CD4-positive, alpha-beta T cell (primary cell): ENCODE results near the gene CAMKK2. TPM values are rescaled to one million over a fixed set of nuclear protein-coding genes. Genes with fewer than 3 reads are reported as not detected.

Experiments used
- ATAC-seq: fragments of 200-7000 bp; cut with Tn5 transposase; one replicate; pipeline ENCODE4 v1.10.0; 2022; ENCODE audit warnings: mild to moderate bottlenecking; ENCODE audit not compliant: poor library complexity
- CTCF ChIA-PET: fragments of 350-600 bp; sonication (Branson Sonifier 250); formaldehyde crosslinking; loops from one replicate; lab custom pipeline; 2021; ENCODE audit warnings: antibody characterized with exemption, inconsistent platforms; lab: Charles Lee
- POLR2A ChIA-PET: fragments of 350-600 bp; sonication (Branson Sonifier 250); formaldehyde crosslinking; loops from one replicate; lab custom pipeline; 2021; ENCODE audit warnings: antibody characterized with exemption, inconsistent platforms; lab: Charles Lee
- DNase-seq, 14 experiments: peaks; one replicate each; pipeline ENCODE4 v3.0.0-alpha.2; 2013 to 2020; ENCODE audit warnings: mixed read lengths in 2 of 14
- H3K27ac ChIP-seq, 2 donors: one replicate each; pipeline versions ENCODE4 v1.5.1 to v1.7.0; 2013; ENCODE audit warnings: low read length in 2 of 2, low read depth in 1 of 2, mild to moderate bottlenecking in 1 of 2
- H3K27me3 ChIP-seq, 2 experiments: 1 replicate in 1 of 2; 2 replicates in 1 of 2; pipeline versions ENCODE4 v1.6.1 to v1.7.0; 2013; ENCODE audit warnings: low read length in 2 of 2, control low read depth in 1 of 2, mild to moderate bottlenecking in 1 of 2, moderate library complexity in 1 of 2; ENCODE audit not compliant: insufficient read depth in 2 of 2, control insufficient read depth in 1 of 2
- H3K36me3 ChIP-seq: one replicate; pipeline ENCODE4 v1.6.1; 2013; ENCODE audit warnings: low read length, control low read depth; ENCODE audit not compliant: insufficient read depth
- H3K4me1 ChIP-seq: one replicate; pipeline ENCODE4 v1.6.1; 2013; ENCODE audit warnings: low read length, control low read depth; ENCODE audit not compliant: insufficient read depth
- H3K4me3 ChIP-seq: one replicate; pipeline ENCODE4 v1.5.1; 2013; ENCODE audit warnings: mild to moderate bottlenecking, low read length, moderate library complexity
- H3K9me3 ChIP-seq, 2 experiments: 1 replicate in 1 of 2; 2 replicates in 1 of 2; pipeline versions ENCODE4 v1.6.1 to v1.7.0; 2013; ENCODE audit warnings: low read length in 2 of 2, mild to moderate bottlenecking in 2 of 2, control low read depth in 1 of 2, moderate library complexity in 1 of 2; ENCODE audit not compliant: control insufficient read depth in 1 of 2, insufficient read depth in 1 of 2
- H3K27ac Mint-ChIP-seq: one replicate; pipeline ENCODE4 v1.8.0; 2020; ENCODE audit warnings: mixed read lengths
- H3K27me3 Mint-ChIP-seq: one replicate; pipeline ENCODE4 v1.8.0; 2021; ENCODE audit warnings: mixed read lengths
- H3K36me3 Mint-ChIP-seq: one replicate; pipeline ENCODE4 v1.8.0; 2021; ENCODE audit warnings: low read depth, mixed read lengths
- H3K4me1 Mint-ChIP-seq: one replicate; pipeline ENCODE4 v1.8.0; 2021; ENCODE audit warnings: low read depth, mixed read lengths
- H3K4me3 Mint-ChIP-seq: one replicate; pipeline ENCODE4 v1.8.0; 2020; ENCODE audit warnings: mild to moderate bottlenecking, mixed read lengths
- H3K9me3 Mint-ChIP-seq: one replicate; pipeline ENCODE4 v1.8.0; 2020; ENCODE audit warnings: mixed read lengths
- intact Hi-C, 2 experiments: fragments of 100-400 bp; cut with DNase I in 1 of 2; cut with micrococcal nuclease in 1 of 2; formaldehyde crosslinking; loops; one replicate each; pipeline versions ENCODE4 v1.15.1 to v1.9.0; 2023 to 2025; cut with DNase I, micrococcal nuclease
- total RNA-seq, 174 experiments: library from RNA in 2 of 174; stranded (reverse) in 2 of 174; gene quantifications; one replicate each; pipeline ENCODE4 v1.2.3 and lab custom pipeline; 2021 to 2026
- TF ChIP-seq, protein P1 (sequence below): fragments of 200-600 bp; IDR thresholded peaks from one replicate; pipeline ENCODE4 v1.8.0; 2022; ENCODE audit warnings: antibody characterized with exemption, mild to moderate bottlenecking

CAMKK2 gene
- total RNA-seq, 2 experiments from 2014 or later, result 6.7 to 6.8 TPM

DNA sequence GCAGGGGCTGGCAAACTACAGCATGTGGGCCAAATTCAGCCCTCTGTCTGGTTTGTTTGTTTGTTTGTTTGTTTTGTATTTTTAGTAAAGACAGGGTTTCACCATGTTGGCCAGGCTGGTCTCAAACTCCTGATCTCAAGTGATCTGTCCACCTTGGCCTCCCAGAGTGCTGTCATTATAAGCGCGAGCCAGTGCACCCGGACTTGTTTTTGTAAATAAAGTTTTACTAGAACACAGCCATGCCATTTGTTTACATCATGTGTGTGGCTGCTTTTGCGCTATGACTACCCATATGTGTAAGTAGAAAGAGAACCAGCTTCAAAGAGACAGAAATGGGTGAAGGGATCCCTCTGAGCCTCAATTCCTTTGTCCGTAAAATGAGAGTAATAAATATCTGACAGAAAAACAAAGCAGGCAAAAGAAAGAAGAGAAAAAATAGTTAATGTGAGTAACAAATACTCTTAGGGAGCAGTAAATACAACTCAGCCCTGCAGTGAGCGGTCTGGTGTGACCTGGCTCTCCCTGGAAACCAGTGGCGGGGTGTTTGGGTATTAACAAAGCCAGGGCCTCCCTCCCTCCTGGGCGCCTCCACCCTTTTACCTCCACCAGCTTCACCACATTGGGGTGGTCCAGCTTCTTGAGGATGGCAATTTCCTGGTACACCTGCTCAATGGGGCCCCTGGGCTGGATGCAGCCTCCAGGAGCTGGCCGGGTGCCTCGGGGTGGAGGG, 33.1 kb downstream of the CAMKK2 start:
- no peaks in the 10 kb centered on the region for H3K4me1 ChIP-seq
- CTCF ChIA-PET, result no interaction called here
- Mint-ChIP-seq H3K27ac (no peak overlapping the region), H3K9me3 (no peaks in the 10 kb centered on the region), H3K36me3 (peaks cover 59% of the 10 kb centered on the region), H3K27me3 (no peaks in the 10 kb centered on the region), H3K4me1 (no peaks in the 10 kb centered on the region), H3K4me3 (no peak overlapping the region)
- H3K27ac ChIP-seq, result no peak overlapping the region
- intact Hi-C loops, result no loop called here
- POLR2A ChIA-PET, result no interaction called here
- ATAC-seq (no peak), DNase-seq (no peak)
- H3K4me3 ChIP-seq, result no peak overlapping the region
- no peaks in the 10 kb centered on the region for H3K9me3 ChIP-seq
- H3K27me3 ChIP-seq, result no peaks in the 10 kb centered on the region
- TF ChIP-seq, protein P1, sequence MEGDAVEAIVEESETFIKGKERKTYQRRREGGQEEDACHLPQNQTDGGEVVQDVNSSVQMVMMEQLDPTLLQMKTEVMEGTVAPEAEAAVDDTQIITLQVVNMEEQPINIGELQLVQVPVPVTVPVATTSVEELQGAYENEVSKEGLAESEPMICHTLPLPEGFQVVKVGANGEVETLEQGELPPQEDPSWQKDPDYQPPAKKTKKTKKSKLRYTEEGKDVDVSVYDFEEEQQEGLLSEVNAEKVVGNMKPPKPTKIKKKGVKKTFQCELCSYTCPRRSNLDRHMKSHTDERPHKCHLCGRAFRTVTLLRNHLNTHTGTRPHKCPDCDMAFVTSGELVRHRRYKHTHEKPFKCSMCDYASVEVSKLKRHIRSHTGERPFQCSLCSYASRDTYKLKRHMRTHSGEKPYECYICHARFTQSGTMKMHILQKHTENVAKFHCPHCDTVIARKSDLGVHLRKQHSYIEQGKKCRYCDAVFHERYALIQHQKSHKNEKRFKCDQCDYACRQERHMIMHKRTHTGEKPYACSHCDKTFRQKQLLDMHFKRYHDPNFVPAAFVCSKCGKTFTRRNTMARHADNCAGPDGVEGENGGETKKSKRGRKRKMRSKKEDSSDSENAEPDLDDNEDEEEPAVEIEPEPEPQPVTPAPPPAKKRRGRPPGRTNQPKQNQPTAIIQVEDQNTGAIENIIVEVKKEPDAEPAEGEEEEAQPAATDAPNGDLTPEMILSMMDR, result no peak
- peaks cover 41% of the 10 kb centered on the region for H3K36me3 ChIP-seq

DNA sequence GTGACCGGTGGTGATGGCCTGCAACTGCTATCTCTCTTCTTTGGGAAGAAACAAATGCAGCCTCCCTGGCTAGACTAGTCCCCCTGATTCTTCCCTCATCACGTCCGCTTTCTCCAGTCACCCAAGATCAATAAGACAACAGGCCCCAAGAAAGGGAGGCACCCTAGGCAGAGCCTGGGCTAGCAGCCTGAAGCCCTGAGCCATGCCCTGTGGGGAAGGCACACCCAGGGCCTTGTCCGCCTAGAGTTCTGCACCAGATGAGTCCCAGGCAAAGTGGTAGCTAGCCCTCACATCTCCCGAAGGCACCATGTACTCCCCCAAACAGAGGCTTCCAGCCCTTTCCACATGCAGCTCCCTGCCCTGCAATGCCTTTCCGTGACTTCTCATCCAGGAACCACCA, 35.1 kb downstream of the CAMKK2 start:
- no peak overlapping the region for H3K4me3 ChIP-seq
- no peaks in the 10 kb centered on the region for H3K4me1 Mint-ChIP-seq
- ChIA-PET CTCF (no interaction called here), POLR2A (no interaction called here)
- intact Hi-C loops, result no loop called here
- no peaks in the 10 kb centered on the region for H3K27me3 ChIP-seq
- no peaks in the 10 kb centered on the region for H3K9me3 Mint-ChIP-seq
- no peak overlapping the region for H3K27ac Mint-ChIP-seq
- H3K36me3 ChIP-seq, result peaks cover 34% of the 10 kb centered on the region
- no peaks in the 10 kb centered on the region for H3K9me3 ChIP-seq
- H3K27me3 Mint-ChIP-seq, result no peaks in the 10 kb centered on the region
- H3K27ac ChIP-seq, result no peak overlapping the region
- DNase-seq (no peak), ATAC-seq (no peak)
- H3K36me3 Mint-ChIP-seq, result peaks cover 61% of the 10 kb centered on the region
- no peak overlapping the region for H3K4me3 Mint-ChIP-seq
- no peaks in the 10 kb centered on the region for H3K4me1 ChIP-seq
- TF ChIP-seq, protein P1, result no peak

DNA sequence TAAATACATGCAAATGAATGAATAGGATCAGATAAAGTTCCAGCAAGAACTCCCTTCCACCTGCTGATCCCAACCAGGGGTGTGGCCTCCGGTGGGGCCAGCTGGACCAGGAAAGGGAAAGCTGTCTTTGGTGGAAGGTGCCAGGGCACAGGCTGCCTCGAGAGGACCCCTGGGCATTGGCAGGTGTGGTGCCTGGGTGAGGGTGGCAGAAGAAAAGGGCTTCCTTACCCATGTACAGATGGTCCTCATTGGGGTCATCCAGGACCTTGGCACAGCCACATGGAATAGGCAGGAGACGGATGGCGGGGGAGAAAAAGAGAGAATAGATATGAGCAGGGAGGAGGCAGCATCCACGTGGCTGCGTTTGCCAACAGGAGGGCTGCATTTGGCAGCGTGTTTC, 36.4 kb downstream of the CAMKK2 start:
- H3K36me3 ChIP-seq, result peaks cover 35% of the 10 kb centered on the region
- Mint-ChIP-seq H3K27ac (no peak overlapping the region), H3K4me1 (no peaks in the 10 kb centered on the region), H3K9me3 (no peaks in the 10 kb centered on the region), H3K36me3 (peaks cover 53% of the 10 kb centered on the region), H3K4me3 (no peak overlapping the region), H3K27me3 (no peaks in the 10 kb centered on the region)
- ATAC-seq (no peak), DNase-seq (no peak)
- H3K9me3 ChIP-seq, result no peaks in the 10 kb centered on the region
- intact Hi-C loops, result no loop called here
- TF ChIP-seq, protein P1, result no peak
- no peaks in the 10 kb centered on the region for H3K4me1 ChIP-seq
- POLR2A ChIA-PET, result no interaction called here
- CTCF ChIA-PET, result no interaction called here
- H3K27ac ChIP-seq, result no peak overlapping the region
- H3K4me3 ChIP-seq, result no peak overlapping the region
- no peaks in the 10 kb centered on the region for H3K27me3 ChIP-seq
